GM10266 (cell line): Measurements from ENCODE around the gene ZBTB7C.

Source experiments
- DNase-seq: peaks from one replicate; pipeline ENCODE4 v3.0.0; 2012; ENCODE audit errors: extremely low spot score
- CTCF ChIP-seq: IDR thresholded peaks from 2 replicates; pipeline ENCODE4 v1.5.1; 2012; ENCODE audit warnings: mild to moderate bottlenecking, low read depth; ENCODE audit not compliant: control insufficient read depth, insufficient read depth; ENCODE audit errors: missing control alignments

Gene ZBTB7C

GRCh38 chr18:48391868-48392267 is 17.3 kb downstream of the ZBTB7C start:
- TF ChIP-seq CTCF = no peak
- DNase-seq = no peak

GRCh38 chr18:48390641-48391040 is 18.5 kb downstream of the ZBTB7C start:
- TF ChIP-seq CTCF = no peak
- DNase-seq = no peak

- DNase-seq = no peak
- TF ChIP-seq CTCF = no peak
These were observed 20.7 kb downstream of the ZBTB7C start for GRCh38 chr18:48388478-48388877.

GRCh38 chr18:48387300-48387699 is 21.9 kb downstream of the ZBTB7C start:
- no peak for TF ChIP-seq CTCF

GRCh38 chr18:48385596-48385995 is 23.6 kb downstream of the ZBTB7C start:
- no peak for TF ChIP-seq CTCF
- DNase-seq = no peak

More at GRCh38 chr18:48387300-48387699, 21.9 kb downstream of the ZBTB7C start:
- no peak for DNase-seq

GRCh38 chr18:48376934-48377333 is 32.2 kb downstream of the ZBTB7C start:
- no peak for DNase-seq
- TF ChIP-seq CTCF = no peak

GRCh38 chr18:48376406-48376805 is 32.8 kb downstream of the ZBTB7C start:
- no peak for DNase-seq
- no peak for TF ChIP-seq CTCF
